Ishikawa (cell line): ENCODE data around the gene TNS1.

Experiments used
- CEBPB ChIP-seq: IDR thresholded peaks from 2 replicates; pipeline ENCODE4 v1.6.1; 2012
- CREB1 ChIP-seq: IDR thresholded peaks from 2 replicates; pipeline ENCODE4 v1.6.1; 2012; ENCODE audit warnings: low read depth
- EGR1 ChIP-seq: IDR thresholded peaks from 2 replicates; pipeline ENCODE4 v1.6.1; 2012
- EP300 ChIP-seq: IDR thresholded peaks from 2 replicates; pipeline ENCODE4 v1.6.1; 2012; ENCODE audit warnings: borderline replicate concordance
- FOXM1 ChIP-seq: IDR thresholded peaks from 2 replicates; pipeline ENCODE4 v1.6.1; 2012; ENCODE audit warnings: low read depth, borderline replicate concordance
- MAX ChIP-seq: IDR thresholded peaks from 2 replicates; pipeline ENCODE4 v1.6.1; 2012
- NFIC ChIP-seq: IDR thresholded peaks from 2 replicates; pipeline ENCODE4 v1.6.1; 2012
- RAD21 ChIP-seq: IDR thresholded peaks from 2 replicates; pipeline ENCODE4 v1.6.1; 2012; ENCODE audit warnings: low read depth
- REST ChIP-seq: IDR thresholded peaks from 2 replicates; pipeline ENCODE4 v1.6.1; 2012; ENCODE audit warnings: low read depth, mild to moderate bottlenecking
- TAF1 ChIP-seq: IDR thresholded peaks from 2 replicates; pipeline ENCODE4 v1.6.1; 2012; ENCODE audit warnings: low read depth, mild to moderate bottlenecking
- TCF12 ChIP-seq: IDR thresholded peaks from 2 replicates; pipeline ENCODE4 v1.6.1; 2012; ENCODE audit warnings: low read depth
- TEAD4 ChIP-seq: IDR thresholded peaks from 2 replicates; pipeline ENCODE4 v1.6.1; 2012
- USF1 ChIP-seq: IDR thresholded peaks from 2 replicates; pipeline ENCODE4 v1.6.1; 2012
- YY1 ChIP-seq: IDR thresholded peaks from 2 replicates; pipeline ENCODE4 v1.6.1; 2012; ENCODE audit warnings: low read depth
- ZBTB7A ChIP-seq: IDR thresholded peaks from 2 replicates; pipeline ENCODE4 v1.6.1; 2012; ENCODE audit warnings: low read depth

The TNS1 gene

GRCh38 chr2:217794133-217794986 is 208.4 kb downstream of the TNS1 start:
- TF ChIP-seq EGR1, result no peak
- no peak for TF ChIP-seq TAF1
- TF ChIP-seq RAD21, result no peak
- TF ChIP-seq EP300, result no peak
- no peak for TF ChIP-seq USF1
- TF ChIP-seq CEBPB, result no peak
- TF ChIP-seq MAX, result no peak
- no peak for TF ChIP-seq ZBTB7A
- TF ChIP-seq NFIC, result no peak
- no peak for TF ChIP-seq YY1
- no peak for TF ChIP-seq TEAD4
- no peak for TF ChIP-seq TCF12
- TF ChIP-seq FOXM1, result no peak
- no peak for TF ChIP-seq CREB1
- TF ChIP-seq REST, result no peak

- no peak for TF ChIP-seq REST
- TF ChIP-seq FOXM1, result no peak
These were observed 209.1 kb downstream of the TNS1 start for GRCh38 chr2:217793566-217794132.

GRCh38 chr2:217792626-217793527 is 209.9 kb downstream of the TNS1 start:
- TF ChIP-seq EP300, result no peak
- no peak for TF ChIP-seq YY1
- TF ChIP-seq EGR1, result no peak
- no peak for TF ChIP-seq CEBPB
- TF ChIP-seq FOXM1, result no peak
- no peak for TF ChIP-seq ZBTB7A
- no peak for TF ChIP-seq TCF12
- no peak for TF ChIP-seq CREB1
- TF ChIP-seq RAD21, result no peak
- TF ChIP-seq USF1, result no peak
- TF ChIP-seq REST, result no peak
- no peak for TF ChIP-seq MAX
- TF ChIP-seq NFIC, result no peak
- TF ChIP-seq TAF1, result no peak
- TF ChIP-seq TEAD4, result no peak

- TF ChIP-seq RAD21, result no peak
- no peak for TF ChIP-seq FOXM1
- TF ChIP-seq CREB1, result no peak
- TF ChIP-seq USF1, result no peak
- TF ChIP-seq EP300, result no peak
- TF ChIP-seq ZBTB7A, result no peak
- TF ChIP-seq YY1, result no peak
- TF ChIP-seq NFIC, result no peak
These were observed 211.2 kb downstream of the TNS1 start for GRCh38 chr2:217791551-217791950.
